AG09319 (cell line): ENCODE data around the gene TBC1D23.
"Not testable (repeated sequence)": the region's sequence is repeated elsewhere in the genome, so short reads cannot be mapped to it uniquely, and the experiment has no call there.

Experiments used
- DNase-seq: peaks from one replicate; pipeline ENCODE4 v3.0.0-alpha.2; 2010; ENCODE audit warnings: low read depth; ENCODE audit errors: extremely low read depth
- TF ChIP-seq, protein P1 (sequence below): IDR thresholded peaks from 2 replicates; pipeline ENCODE4 v1.5.1; 2011; ENCODE audit warnings: low read depth, mild to moderate bottlenecking, inconsistent platforms, low read length, moderate library complexity

Gene TBC1D23

DNA sequence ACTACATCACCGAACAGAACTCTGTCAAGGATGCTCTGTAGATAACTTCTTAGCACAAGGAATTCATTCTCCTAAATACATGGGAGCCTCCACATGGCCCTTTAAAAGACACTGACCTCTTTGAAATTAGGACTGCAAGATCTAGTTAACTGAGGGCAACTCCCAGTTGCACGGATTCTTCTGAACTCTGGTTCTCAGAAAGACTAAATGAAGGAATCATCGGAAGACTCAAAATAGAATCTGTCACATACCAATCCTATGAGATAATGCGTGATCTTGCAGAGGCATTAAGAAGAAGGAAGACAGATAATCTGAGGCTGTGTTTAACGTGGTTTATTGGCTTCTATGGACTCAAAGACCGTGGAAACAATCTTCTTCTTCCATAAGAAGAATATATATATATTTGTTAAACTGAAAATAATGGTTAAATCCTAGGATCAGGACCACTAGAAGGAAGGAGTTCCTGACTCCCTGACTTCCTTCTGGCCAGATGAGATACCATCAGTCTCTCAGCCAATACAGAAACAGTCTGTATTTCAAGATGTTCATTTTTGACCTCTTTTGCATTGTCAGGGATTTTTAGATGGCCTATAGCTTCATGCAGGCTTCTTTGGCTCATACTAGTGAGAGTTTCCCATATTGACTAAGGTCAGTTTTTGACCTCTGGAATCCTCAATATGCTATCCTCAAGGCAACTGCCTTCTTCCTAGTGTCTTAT lies 33.9 kb upstream of the TBC1D23 start:
- TF ChIP-seq, protein P1, sequence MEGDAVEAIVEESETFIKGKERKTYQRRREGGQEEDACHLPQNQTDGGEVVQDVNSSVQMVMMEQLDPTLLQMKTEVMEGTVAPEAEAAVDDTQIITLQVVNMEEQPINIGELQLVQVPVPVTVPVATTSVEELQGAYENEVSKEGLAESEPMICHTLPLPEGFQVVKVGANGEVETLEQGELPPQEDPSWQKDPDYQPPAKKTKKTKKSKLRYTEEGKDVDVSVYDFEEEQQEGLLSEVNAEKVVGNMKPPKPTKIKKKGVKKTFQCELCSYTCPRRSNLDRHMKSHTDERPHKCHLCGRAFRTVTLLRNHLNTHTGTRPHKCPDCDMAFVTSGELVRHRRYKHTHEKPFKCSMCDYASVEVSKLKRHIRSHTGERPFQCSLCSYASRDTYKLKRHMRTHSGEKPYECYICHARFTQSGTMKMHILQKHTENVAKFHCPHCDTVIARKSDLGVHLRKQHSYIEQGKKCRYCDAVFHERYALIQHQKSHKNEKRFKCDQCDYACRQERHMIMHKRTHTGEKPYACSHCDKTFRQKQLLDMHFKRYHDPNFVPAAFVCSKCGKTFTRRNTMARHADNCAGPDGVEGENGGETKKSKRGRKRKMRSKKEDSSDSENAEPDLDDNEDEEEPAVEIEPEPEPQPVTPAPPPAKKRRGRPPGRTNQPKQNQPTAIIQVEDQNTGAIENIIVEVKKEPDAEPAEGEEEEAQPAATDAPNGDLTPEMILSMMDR = no peak
- DNase-seq = no peak

DNA sequence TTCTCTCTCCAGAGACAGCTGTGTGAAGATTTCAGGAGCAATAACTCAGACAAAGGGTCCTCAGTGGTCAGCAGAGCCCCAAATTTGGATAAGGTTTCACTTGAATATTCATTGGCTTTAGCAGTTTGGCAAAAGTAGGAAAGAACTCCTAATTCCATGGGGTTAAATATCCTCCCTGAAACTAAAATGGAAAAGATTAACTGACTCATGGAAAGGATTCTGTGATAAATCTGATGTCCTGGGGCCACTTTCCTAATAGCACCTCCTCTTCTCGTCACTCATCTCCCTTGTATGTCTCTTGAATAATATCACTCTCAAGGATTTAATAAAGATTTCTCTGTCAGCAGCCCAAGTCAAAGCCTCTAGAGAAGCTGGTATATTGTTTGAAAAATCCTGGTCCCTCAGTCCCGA lies 33.3 kb upstream of the TBC1D23 start:
- DNase-seq = no peak
- TF ChIP-seq, protein P1 = no peak

DNA sequence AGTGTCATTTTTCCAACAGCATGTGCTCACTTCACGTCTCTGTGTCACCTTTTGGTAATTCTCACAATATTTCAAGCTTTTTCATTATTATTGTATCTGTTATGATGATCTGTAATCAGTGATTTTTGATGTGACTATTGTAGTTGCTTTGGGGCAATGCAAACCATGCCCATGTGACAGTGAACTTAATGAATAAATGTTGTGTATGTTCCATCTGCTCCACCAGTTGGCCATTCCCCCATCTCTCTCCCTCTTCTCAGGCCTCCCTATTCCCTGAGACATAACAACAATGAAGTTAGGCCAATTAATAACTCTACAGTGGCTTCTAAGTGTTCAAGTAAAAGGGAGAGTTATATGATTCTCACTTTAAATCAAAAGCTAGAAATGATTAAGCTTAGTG lies 32.5 kb upstream of the TBC1D23 start:
- TF ChIP-seq, protein P1 = no peak
- DNase-seq = no peak

DNA sequence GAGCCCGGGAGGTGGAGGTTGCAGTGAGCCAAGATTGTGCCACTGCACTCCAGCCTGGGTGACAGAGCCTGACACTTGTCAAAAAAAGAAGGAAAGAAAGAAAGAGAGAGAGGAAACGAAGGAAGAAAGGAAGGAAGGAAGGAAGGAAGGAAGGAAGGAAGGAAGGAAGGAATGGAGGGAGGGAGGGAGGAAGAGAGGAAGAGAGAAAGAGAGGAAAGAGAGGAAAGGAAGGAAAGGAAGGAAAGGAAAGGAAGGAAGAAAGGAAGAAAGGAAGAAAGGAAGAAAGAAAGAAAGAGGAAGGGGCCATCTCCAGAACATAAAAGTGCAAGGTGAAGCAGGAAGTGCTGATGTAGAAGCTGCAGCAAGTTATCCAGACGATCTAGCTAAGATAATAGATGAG lies 31.6 kb upstream of the TBC1D23 start:
- not testable (repeated sequence) for DNase-seq

DNA sequence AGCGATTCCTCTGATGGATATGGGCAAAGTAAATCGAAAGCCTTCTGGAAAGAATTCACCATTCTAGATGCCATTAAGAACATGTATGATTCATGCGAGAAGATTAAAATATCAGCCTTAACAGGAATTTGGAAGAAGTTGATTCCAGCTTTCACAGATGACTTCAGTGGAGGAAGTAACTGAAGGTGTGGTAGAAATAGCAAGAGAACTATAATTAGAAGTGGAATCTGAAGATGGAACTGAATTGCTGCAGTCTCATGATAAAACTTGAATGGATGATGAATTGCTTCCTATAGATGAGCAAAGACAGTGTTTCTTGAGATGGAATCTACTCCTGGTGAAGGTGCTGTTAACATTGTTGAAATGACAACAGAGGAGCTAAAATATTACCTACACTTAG lies 30.1 kb upstream of the TBC1D23 start:
- DNase-seq = no peak
- TF ChIP-seq, protein P1 = no peak

DNA sequence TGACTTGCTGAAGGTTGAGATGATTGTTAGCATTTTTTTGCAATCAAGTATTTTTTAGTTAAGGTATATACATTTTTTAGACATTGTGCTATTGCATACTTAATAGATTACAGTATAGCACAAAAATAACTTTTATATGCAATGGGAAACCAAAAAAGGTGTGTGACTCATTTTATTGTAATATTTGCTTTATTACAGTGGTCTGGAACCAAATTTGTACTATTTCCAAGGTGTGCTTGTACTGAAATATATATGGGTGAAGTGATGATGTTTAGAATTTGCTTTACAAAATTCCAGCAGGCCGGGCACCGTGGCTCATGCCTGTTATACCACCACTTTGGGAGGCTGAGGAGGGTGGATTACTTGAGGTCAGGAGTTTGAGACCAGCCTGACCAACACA lies 29.1 kb upstream of the TBC1D23 start:
- DNase-seq = no peak
- TF ChIP-seq, protein P1 = no peak

DNA sequence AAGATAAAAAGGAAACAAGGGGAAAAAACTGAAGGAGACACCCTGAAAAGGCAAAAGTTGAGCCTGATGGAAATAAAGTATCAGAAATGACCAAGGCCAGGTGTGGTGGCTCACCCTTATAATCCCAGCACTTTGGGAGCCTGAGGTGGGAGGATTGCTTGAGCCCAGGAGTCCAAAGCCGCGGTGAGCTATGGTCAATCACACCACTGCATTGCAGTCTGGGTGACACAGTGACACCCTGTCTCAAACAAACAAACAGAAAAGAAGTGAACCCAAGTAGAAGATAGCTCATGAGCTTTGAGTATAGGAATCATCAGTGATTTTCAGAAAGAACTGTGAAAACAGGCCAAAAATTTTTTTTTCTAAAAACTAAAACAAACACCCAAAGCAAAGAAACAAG lies 26.4 kb upstream of the TBC1D23 start:
- no peak for DNase-seq
- TF ChIP-seq, protein P1 = no peak

DNA sequence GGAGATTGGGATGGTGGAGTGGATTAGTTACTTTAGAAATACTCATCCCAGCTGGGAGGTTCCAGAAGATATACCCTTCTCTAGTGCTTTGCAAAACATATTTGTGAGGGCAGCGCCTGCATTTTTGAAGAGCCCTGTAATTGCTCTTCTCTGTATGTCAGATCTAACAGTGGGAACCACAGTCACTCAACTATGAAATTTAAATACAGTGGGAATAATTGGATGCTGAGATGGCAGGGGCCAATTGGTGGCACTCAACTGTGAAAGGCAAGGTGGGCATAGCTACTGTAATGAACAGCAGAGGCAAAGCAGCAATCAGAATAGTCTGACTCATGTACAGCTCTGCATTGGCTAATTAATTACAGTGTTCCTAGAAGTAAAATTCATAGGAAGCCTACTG lies 22.2 kb upstream of the TBC1D23 start:
- no peak for DNase-seq
- TF ChIP-seq, protein P1 = no peak

DNA sequence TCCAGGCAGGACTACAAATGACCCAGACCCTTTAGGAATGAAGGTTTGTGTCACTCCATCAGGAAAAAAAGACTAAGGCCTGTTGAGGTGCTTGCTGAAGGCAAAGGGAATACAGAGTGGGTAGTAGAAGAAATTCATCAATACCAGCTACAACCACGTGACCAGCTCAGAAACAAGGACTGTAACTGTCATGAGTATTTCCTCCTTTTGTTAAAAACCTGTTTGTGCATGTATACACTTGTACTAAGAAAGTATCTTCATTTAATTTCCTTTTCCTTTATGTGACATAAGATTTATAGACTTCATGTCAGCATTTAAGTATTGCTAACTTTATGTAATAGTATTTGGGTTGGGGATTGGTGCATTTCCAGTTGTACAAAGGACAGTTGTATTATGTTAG lies 18.3 kb upstream of the TBC1D23 start:
- not testable (repeated sequence) for DNase-seq
